Mesothelial cell of epicardium (in vitro differentiated cells): ENCODE results near the gene RNF208. TPM values are rescaled to one million over a fixed set of nuclear protein-coding genes. Genes with fewer than 3 reads are reported as not detected.

ENCODE experiments used
- DNase-seq, 2 experiments: peaks; one replicate each; pipeline ENCODE4 v3.0.0; 2021; ENCODE audit warnings: low spot score in 2 of 2; ENCODE audit not compliant: unreplicated experiment in 2 of 2
- H3K27ac Mint-ChIP-seq: 2 replicates; pipeline ENCODE4 v1.8.0; 2021; ENCODE audit warnings: mixed read lengths
- H3K27me3 Mint-ChIP-seq: 2 replicates; pipeline ENCODE4 v1.8.0; 2021; ENCODE audit warnings: low read depth, mixed read lengths
- H3K36me3 Mint-ChIP-seq: 2 replicates; pipeline ENCODE4 v1.8.0; 2021; ENCODE audit warnings: mixed read lengths
- H3K4me1 Mint-ChIP-seq: 2 replicates; pipeline ENCODE4 v1.8.0; 2021; ENCODE audit warnings: mixed read lengths
- H3K4me3 Mint-ChIP-seq: 2 replicates; pipeline ENCODE4 v1.8.0; 2021; ENCODE audit warnings: mild to moderate bottlenecking, moderate library complexity, mixed read lengths
- H3K9me3 Mint-ChIP-seq: 2 replicates; pipeline ENCODE4 v1.8.0; 2021; ENCODE audit warnings: mixed read lengths
- CTCF ChIP-seq: fragments of 200-600 bp; sonication (generic); IDR thresholded peaks from one replicate; pipeline ENCODE4 v1.5.0; 2021; ENCODE audit warnings: antibody characterized with exemption; ENCODE audit not compliant: unreplicated experiment
- total RNA-seq: library from RNA; stranded (reverse); gene quantifications from 3 replicates; pipeline ENCODE4 v1.2.1, GENCODE V29; 2021

The RNF208 gene
- total RNA-seq, 1 donor from 2014 or later = 13.9 TPM

DNA sequence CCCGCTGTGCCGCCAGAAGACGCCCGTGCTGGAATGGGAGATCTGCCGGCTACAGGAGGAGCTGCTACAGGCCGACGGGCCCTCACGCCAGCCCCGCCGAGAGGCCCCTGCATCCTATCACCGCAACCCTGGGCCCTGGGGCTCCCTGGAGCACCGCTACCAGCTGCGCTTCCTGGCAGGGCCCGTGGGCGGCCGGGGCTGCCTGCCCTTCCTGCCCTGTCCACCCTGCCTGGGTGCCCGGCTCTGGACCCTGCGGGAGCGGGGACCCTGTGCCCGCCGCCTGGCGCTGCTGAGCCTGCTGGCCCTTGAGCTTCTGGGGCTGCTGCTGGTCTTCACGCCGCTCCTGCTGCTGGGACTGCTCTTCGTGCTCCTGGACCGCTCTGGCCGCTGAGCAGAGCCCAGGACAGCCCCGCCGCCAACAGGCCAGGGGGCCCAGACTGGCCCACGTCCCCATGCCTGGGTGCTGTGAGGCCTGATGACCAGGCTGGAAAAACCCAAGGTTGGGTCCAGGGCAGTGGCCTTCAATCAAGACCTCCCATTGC lies 3.8 kb downstream of the RNF208 start:
- Mint-ChIP-seq H3K36me3 (no peaks in the 10 kb centered on the region), H3K4me1 (peaks cover 6% of the 10 kb centered on the region), H3K9me3 (no peaks in the 10 kb centered on the region), H3K4me3 (no peak overlapping the region), H3K27ac (no peak overlapping the region), H3K27me3 (peaks cover 2% of the 10 kb centered on the region)
- no peak for DNase-seq
- no peak for TF ChIP-seq CTCF

DNA sequence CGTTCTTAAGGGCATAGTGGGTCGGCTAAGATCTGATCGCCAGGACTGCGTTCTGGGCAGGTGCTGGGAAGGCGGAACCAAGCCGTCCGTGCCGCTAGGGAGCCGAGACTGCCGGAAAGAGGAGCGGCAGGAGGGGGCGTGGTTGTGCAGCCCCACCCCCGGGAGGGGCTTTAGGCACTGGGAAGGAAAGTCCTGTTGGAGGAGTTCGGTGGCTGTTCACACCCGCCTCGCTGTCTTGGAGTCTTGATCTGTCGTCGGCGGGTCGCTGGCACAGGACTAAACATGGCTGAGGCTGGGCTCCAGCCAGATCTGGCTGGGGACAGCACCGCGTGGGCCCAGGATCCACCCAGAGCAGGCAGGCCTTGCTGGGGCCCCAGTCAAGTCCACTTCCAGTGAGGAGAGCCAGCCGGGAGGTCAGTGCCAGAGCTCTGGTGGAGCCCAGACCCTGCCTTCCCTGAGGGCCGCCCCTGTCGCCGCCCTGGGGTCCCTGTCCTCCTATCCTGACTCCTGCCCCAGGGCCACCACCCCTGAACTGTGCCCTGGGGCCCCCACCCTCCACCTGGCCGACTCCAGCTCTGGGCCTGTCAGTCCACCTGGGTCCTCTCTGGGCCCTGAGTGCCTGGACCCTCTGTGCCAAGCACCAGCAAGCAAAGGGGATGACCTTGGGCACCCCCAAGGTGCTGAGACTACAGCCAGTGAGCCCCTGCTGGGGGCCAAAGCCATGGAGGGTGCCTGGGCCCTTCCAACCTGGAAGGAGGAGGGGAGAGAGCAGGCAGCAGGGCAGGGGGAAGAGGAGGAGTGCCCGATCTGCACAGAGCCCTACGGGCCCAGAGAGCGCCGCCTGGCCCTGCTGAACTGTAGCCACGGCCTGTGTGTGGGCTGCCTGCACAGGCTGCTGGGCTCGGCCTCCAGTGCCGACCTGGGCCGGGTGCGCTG lies 4.5 kb downstream of the RNF208 start:
- Mint-ChIP-seq H3K4me3 (peak overlapping the region; percentile 51), H3K27me3 (no peaks in the 10 kb centered on the region), H3K9me3 (no peaks in the 10 kb centered on the region), H3K27ac (peak overlapping the region; percentile 83), H3K36me3 (peaks cover 3% of the 10 kb centered on the region), H3K4me1 (peaks cover 4% of the 10 kb centered on the region)
- no peak for TF ChIP-seq CTCF
- DNase-seq = peak in 1 of 2 experiments; percentile 70

- H3K4me1 Mint-ChIP-seq = peaks cover 4% of the 10 kb centered on the region
- DNase-seq = no peak
- no peaks in the 10 kb centered on the region for H3K27me3 Mint-ChIP-seq
- H3K4me3 Mint-ChIP-seq = no peak overlapping the region
- TF ChIP-seq CTCF = no peak
- H3K36me3 Mint-ChIP-seq = peaks cover 3% of the 10 kb centered on the region
- no peak overlapping the region for H3K27ac Mint-ChIP-seq
- H3K9me3 Mint-ChIP-seq = no peaks in the 10 kb centered on the region
These were observed 5.7 kb downstream of the RNF208 start for GRCh38 chr9:137216188-137216965.

GRCh38 chr9:137215196-137215986 lies 6.6 kb downstream of the RNF208 start:
- no peak for TF ChIP-seq CTCF
- Mint-ChIP-seq H3K4me1 (peaks cover 4% of the 10 kb centered on the region), H3K9me3 (no peaks in the 10 kb centered on the region), H3K4me3 (no peak overlapping the region), H3K27ac (no peak overlapping the region), H3K36me3 (peaks cover 5% of the 10 kb centered on the region), H3K27me3 (no peaks in the 10 kb centered on the region)
- no peak for DNase-seq

DNA sequence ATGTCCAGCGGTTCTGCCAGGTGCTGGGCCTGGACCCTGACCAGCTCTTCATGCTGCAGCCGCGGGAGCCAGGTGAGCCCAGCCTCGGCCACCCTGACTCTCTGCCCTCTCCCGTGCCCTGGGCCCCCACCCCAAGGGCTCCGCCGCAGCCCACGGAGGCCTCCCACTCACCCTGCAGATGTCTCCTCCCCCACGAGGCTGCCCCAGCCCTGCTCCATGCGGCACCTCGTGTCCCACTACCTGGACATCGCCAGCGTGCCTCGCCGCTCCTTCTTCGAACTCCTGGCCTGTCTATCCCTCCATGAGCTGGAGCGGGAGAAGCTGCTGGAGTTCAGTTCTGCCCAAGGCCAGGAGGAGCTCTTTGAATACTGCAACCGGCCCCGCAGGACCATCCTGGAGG lies 7.4 kb downstream of the RNF208 start:
- Mint-ChIP-seq H3K36me3 (peaks cover 7% of the 10 kb centered on the region), H3K4me1 (peaks cover 4% of the 10 kb centered on the region), H3K27ac (no peak overlapping the region), H3K9me3 (no peaks in the 10 kb centered on the region), H3K27me3 (no peaks in the 10 kb centered on the region), H3K4me3 (no peak overlapping the region)
- no peak for DNase-seq
- TF ChIP-seq CTCF = no peak
